Subcutaneous abdominal adipose tissue (tissue), 5 donors: ENCODE results near the gene BNC2.
A peak's percentile ranks its signal among the peaks of the same experiment; 100 is the strongest.

Experiments used
- H3K27ac ChIP-seq: one replicate; pipeline ENCODE4 v1.7.0; 2013; ENCODE audit warnings: low read depth, mild to moderate bottlenecking, inconsistent platforms, low read length, moderate library complexity
- H3K27me3 ChIP-seq, 5 donors: one replicate each; pipeline ENCODE4 v1.7.0; 2013; ENCODE audit warnings: low read length in 5 of 5, inconsistent platforms in 1 of 5; ENCODE audit not compliant: control insufficient read depth in 5 of 5, insufficient read depth in 4 of 5
- H3K36me3 ChIP-seq, 5 donors: one replicate each; pipeline ENCODE4 v1.7.0; 2013; ENCODE audit warnings: low read length in 5 of 5; ENCODE audit not compliant: control insufficient read depth in 5 of 5, insufficient read depth in 5 of 5
- H3K4me1 ChIP-seq, 5 donors: one replicate each; pipeline ENCODE4 v1.7.0; 2013; ENCODE audit warnings: low read length in 5 of 5, mild to moderate bottlenecking in 3 of 5, moderate library complexity in 1 of 5; ENCODE audit not compliant: control insufficient read depth in 5 of 5, insufficient read depth in 5 of 5
- H3K4me3 ChIP-seq, 5 donors: one replicate each; pipeline ENCODE4 v1.7.0; 2013; ENCODE audit warnings: low read length in 5 of 5, low read depth in 1 of 5
- H3K9ac ChIP-seq, 5 donors: one replicate each; pipeline ENCODE4 v1.7.0; 2013; ENCODE audit warnings: low read length in 5 of 5, mild to moderate bottlenecking in 4 of 5, moderate library complexity in 3 of 5
- H3K9me3 ChIP-seq, 5 donors: one replicate each; pipeline ENCODE4 v1.7.0; 2013; ENCODE audit warnings: low read length in 5 of 5; ENCODE audit not compliant: control insufficient read depth in 5 of 5
- donor health status: healthy.
- donor health status: healthy.
- donor health status: healthy.
- donor health status: healthy.
- donor health status: healthy.

BNC2 gene

DNA sequence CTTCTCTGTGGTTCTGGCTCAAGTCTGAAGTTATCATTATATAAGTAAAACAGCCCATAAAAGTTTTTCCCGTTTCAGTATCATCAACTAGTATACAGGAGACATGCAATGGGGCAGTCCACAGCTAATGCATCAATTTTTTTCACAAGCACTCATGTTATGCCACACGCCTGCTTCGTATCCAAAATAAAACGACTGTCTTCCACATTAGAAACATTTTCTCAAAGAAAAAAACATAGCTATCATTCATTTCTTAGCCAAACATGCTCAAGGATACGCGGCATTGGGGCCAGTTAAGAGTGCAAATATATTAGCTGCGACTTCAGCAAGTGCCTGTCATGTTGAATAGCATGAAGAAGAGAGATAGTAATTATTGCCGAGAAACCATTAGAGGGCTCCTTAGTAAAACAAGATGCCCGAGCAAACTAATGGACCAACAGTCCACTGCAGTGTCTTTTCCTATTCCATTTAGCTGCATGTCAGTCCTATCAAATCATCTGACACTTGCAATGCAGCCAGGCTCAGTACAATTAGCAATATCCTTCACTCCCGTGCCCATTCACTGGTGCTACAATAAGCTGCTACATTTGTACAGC lies 68.5 kb downstream of the BNC2 start:
- Histone ChIP-seq H3K27me3 (no peaks in the 10 kb centered on the region), H3K9me3 (no peaks in the 10 kb centered on the region), H3K9ac (no peak overlapping the region), H3K36me3 (no peaks in the 10 kb centered on the region), H3K27ac (no peak overlapping the region), H3K4me1 (peaks cover 0 to 5% (median 0%) of the 10 kb centered on the region in 5 donors), H3K4me3 (no peak overlapping the region)

DNA sequence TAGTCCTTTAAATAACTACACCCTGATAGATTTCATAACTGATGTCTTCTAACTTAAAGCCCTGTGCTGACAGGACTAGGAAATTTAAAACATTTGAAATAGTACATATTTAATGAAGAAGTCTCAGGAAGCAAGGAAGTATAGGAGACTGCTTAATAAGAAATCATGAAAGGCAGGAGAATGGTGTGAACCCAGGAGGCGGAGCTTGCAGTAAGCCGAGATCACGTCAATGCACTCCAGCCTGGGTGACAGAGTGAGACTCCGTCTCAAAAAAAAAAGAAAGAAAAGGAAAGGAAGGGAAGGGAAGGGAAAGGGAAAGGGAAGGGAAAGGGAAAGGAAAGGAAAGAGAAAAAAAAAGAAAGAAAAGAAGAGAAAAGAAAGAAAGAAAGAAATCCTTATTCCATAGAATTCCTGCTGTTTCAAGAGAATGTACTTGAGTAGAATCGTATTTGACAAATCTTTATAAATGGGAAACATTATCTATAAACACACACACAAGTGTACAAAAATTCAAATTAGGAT lies 74.1 kb downstream of the BNC2 start:
- Histone ChIP-seq H3K4me1 (peaks cover 8 to 16% (median 12%) of the 10 kb centered on the region in 5 donors), H3K27me3 (no peaks in the 10 kb centered on the region), H3K36me3 (no peaks in the 10 kb centered on the region), H3K9me3 (no peaks in the 10 kb centered on the region), H3K9ac (no peak overlapping the region), H3K4me3 (no peak overlapping the region), H3K27ac (no peak overlapping the region)

DNA sequence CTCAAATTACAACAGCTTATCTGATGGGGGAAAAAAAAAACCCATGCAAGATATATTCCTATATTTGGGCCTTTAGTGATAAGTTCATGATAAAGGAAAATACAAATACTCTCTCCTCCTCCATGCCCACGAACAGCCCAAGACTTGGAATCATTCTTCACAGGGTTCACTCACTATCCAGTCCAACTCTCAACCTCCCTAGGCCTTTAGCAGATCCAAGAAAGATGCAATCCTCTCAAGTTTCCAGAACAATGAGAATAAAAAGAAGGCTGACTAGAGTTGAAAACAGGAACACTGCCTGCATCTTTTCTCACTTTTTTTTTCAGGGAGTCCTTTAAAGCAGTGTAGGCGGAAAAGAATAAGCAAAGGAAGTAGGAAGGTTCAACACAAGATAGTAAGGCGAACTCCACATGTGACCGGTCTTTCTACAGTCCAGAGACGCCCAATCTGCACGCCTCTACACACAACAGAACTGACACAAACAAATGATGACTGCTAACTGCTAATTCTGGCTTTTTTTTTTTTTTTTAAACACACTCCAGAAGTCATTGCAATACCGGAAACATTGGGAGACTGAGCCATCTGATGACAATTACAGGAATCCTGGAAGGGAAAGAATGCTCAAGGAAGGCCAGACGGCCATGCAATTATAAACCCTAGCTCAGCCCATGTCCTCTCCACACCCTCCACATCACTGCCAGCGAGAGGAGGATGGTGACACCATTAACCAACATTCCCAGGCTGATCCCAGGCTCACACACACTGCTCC lies 75.4 kb downstream of the BNC2 start:
- H3K36me3 ChIP-seq, result no peaks in the 10 kb centered on the region
- H3K27me3 ChIP-seq, result no peaks in the 10 kb centered on the region
- peaks cover 8 to 16% (median 12%) of the 10 kb centered on the region in 5 donors for H3K4me1 ChIP-seq
- no peak overlapping the region for H3K9ac ChIP-seq
- no peaks in the 10 kb centered on the region for H3K9me3 ChIP-seq
- H3K27ac ChIP-seq, result peak overlapping the region; percentile 55
- peak overlapping the region in 1 of 5 donors; percentile 29 for H3K4me3 ChIP-seq

DNA sequence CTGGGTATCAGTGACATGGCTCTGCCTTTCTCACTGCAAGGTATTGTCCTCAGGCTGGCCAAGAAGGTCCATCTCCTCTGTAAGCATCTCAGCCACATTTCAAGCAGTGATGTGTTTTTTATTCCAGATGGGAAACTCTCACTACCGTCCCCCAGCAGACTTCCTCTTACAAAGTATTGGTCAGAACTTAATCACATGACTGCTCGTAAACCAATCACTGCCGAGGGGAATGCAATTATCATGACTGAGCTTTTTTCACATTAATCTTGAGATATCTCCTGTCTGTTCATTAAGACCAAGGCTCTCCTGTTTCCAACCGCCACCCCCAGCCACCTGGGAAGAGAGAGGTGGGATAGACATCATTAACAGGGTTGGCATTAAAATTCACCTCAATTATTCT lies 76.4 kb downstream of the BNC2 start:
- Histone ChIP-seq H3K9ac (peak overlapping the region in 1 of 5 donors; percentile 11), H3K27me3 (no peaks in the 10 kb centered on the region), H3K9me3 (no peaks in the 10 kb centered on the region), H3K4me1 (peaks cover 8 to 16% (median 12%) of the 10 kb centered on the region in 5 donors), H3K36me3 (no peaks in the 10 kb centered on the region), H3K4me3 (no peak overlapping the region), H3K27ac (peak overlapping the region; percentile 55)

DNA sequence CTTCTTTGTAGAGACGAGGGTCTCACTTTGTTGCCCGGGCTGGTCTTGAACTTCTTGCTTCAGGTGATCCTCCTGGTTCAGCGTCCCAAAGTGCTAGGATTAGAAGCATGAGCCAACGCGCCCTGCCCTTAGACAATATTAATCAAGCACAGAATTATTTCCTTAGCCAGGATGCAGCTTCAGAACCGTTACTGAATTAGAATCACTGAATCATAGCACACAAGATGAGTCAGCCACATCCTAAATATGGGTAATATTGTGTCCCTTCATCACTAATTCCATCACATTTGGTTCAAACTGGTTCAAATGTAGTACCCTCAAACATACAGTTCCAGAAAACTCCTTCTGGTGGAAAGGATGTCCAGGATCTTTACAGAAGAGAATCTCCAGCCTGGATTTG lies 82.7 kb downstream of the BNC2 start:
- no peaks in the 10 kb centered on the region for H3K9me3 ChIP-seq
- H3K36me3 ChIP-seq, result no peaks in the 10 kb centered on the region
- H3K27me3 ChIP-seq, result no peaks in the 10 kb centered on the region
- H3K9ac ChIP-seq, result no peak overlapping the region
- peaks cover 0 to 3% (median 0%) of the 10 kb centered on the region in 5 donors for H3K4me1 ChIP-seq
- no peak overlapping the region for H3K4me3 ChIP-seq
- no peak overlapping the region for H3K27ac ChIP-seq

DNA sequence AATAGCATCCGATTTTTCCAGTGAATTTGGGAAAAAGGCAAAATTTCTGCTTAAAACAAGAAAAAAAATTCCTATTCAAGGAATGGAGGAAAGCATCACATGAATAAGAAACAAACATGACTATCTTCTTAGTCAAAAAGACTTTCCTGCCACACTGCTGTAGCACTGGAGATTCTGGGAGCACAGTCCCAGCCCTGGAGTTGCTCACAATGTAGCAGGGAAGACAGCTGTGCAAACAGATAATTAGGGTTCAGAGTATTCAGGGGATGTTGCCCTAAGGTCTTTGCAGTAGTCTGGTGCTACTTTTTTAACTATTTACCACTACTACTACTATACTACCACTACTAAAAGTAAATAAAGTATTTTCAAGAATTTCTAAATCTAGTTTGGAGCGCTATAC lies 86.5 kb downstream of the BNC2 start:
- H3K27me3 ChIP-seq, result no peaks in the 10 kb centered on the region
- H3K36me3 ChIP-seq, result no peaks in the 10 kb centered on the region
- H3K4me3 ChIP-seq, result no peak overlapping the region
- H3K9ac ChIP-seq, result no peak overlapping the region
- no peak overlapping the region for H3K27ac ChIP-seq
- H3K4me1 ChIP-seq, result no peaks in the 10 kb centered on the region
- H3K9me3 ChIP-seq, result no peaks in the 10 kb centered on the region

DNA sequence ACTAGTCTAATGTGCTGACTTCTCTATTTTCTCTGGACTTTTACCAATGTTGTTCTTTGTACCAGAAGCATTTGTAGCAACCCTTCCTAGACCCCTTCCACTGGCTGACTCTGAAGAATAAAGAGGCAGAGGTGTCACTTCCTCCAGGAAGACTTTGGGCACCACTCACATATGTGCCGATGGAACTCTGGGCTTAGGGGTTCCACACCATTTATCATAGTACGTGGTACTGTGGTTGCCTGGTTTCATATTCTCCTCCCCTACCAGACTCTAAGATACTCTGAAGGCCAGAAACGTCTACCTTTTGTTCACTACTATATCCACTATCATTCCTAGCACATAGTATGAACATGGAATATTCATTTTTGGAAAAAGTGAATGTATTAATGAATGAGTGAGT lies 88.0 kb downstream of the BNC2 start:
- no peaks in the 10 kb centered on the region for H3K4me1 ChIP-seq
- no peak overlapping the region for H3K27ac ChIP-seq
- H3K9ac ChIP-seq, result no peak overlapping the region
- no peaks in the 10 kb centered on the region for H3K27me3 ChIP-seq
- no peaks in the 10 kb centered on the region for H3K9me3 ChIP-seq
- no peaks in the 10 kb centered on the region for H3K36me3 ChIP-seq
- H3K4me3 ChIP-seq, result no peak overlapping the region

DNA sequence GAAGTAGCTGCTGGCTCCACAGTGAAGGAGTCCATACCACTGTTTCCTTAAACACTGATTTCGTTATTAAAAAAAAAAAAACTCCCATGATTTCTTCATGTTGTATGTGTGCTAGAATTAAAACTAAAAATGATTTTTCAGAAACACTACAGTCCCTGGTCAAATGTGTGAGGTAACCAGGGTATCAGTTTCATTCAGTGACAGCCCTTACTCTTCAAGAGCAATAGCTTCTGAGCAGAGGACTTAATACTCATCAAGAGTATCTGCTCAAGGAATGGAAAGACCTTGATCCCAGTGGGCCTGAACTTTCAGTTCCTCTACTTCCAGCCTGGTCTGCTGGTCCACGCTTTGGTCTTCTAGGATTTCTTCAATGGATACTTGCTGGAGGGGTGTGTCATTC lies 95.1 kb downstream of the BNC2 start:
- H3K27ac ChIP-seq, result no peak overlapping the region
- H3K4me3 ChIP-seq, result no peak overlapping the region
- H3K9me3 ChIP-seq, result no peaks in the 10 kb centered on the region
- H3K4me1 ChIP-seq, result no peaks in the 10 kb centered on the region
- H3K9ac ChIP-seq, result no peak overlapping the region
- H3K27me3 ChIP-seq, result no peaks in the 10 kb centered on the region
- H3K36me3 ChIP-seq, result peaks cover 0 to 2% (median 0%) of the 10 kb centered on the region in 5 donors

GRCh38 chr9:16773617-16774016 lies 96.9 kb downstream of the BNC2 start:
- Histone ChIP-seq H3K4me1 (no peaks in the 10 kb centered on the region), H3K27me3 (no peaks in the 10 kb centered on the region), H3K9ac (no peak overlapping the region), H3K9me3 (no peaks in the 10 kb centered on the region), H3K4me3 (no peak overlapping the region), H3K27ac (no peak overlapping the region), H3K36me3 (peaks cover 0 to 2% (median 0%) of the 10 kb centered on the region in 5 donors)

DNA sequence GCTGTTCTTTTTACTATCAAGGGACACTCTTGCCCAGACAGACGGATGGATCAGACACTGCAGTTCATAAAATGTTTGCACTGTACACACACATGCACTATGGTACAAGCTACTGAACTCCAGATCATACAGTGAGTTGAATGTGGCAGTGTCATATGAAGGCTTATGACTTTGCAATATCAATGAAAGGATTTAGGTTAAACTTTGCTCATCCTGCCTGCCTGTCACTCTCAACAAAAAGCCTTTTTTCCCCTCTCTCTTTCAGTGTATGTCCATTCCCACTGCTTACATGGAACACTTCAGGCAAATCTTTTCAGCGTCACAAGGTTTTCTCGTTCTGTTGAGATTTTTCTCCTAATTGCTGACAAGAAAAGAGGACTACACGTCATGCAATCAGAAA lies 97.4 kb downstream of the BNC2 start:
- no peak overlapping the region for H3K4me3 ChIP-seq
- H3K27ac ChIP-seq, result no peak overlapping the region
- no peaks in the 10 kb centered on the region for H3K4me1 ChIP-seq
- no peaks in the 10 kb centered on the region for H3K9me3 ChIP-seq
- H3K36me3 ChIP-seq, result peaks cover 0 to 2% (median 0%) of the 10 kb centered on the region in 5 donors
- no peak overlapping the region for H3K9ac ChIP-seq
- no peaks in the 10 kb centered on the region for H3K27me3 ChIP-seq
